CD4-positive, alpha-beta T cell treated with Interleukin-15 for 4 hours (primary cell): Measurements from ENCODE around the gene CCNQ.

Experiments
- DNase-seq: peaks from one replicate; pipeline ENCODE4 v3.0.0-alpha.2; 2020; ENCODE audit warnings: low spot score

Gene CCNQ

GRCh38 chrX:153637121-153638040 lies 38.4 kb upstream of the CCNQ start:
- DNase-seq = no peak

- no peak for DNase-seq
These were observed 37.8 kb upstream of the CCNQ start for GRCh38 chrX:153636716-153637115.

- DNase-seq = peak; percentile 9
These were observed 37.1 kb upstream of the CCNQ start for GRCh38 chrX:153635788-153636668.

DNA sequence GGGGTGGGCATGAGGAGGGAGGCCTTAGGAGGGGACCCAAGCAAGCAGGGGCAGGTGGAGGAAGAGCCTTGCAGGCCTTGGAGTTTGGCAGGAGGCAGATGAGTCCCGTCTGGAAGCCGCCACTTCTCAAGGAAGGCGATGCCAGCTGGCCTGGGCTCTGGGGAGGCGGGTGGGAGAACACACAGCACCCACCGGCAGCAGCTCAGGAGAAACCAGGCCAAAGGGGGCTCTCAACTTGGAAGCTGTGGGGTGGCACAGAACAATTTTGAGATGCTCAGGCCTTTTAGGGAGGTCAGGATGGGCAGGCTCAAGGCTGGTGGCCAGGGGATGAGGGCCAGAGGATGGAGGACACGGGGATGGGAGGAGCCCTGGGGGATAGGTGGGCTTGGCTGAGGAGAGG lies 36.4 kb upstream of the CCNQ start:
- no peak for DNase-seq

DNA sequence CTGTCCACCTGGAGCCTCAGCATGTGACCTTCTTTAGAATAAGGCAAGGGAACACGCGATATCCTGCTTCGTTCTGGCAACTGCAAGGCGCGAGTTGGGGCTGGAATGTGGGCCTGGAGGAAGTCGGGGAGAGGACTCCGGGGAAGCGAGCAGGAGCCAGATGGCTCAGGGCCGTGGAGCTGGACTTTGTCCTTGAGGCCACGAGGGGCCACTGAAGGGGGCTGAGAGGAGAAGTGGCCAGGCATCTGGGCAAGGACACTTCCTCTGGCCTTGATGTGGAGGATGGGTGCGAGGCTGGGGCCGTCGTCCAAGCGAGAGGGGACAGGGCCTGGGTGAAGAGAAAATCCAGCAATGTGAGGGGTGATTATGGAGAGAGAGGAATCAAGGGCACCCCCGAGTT lies 35.9 kb upstream of the CCNQ start:
- no peak for DNase-seq

GRCh38 chrX:153634236-153634635 lies 35.3 kb upstream of the CCNQ start:
- no peak for DNase-seq

DNA sequence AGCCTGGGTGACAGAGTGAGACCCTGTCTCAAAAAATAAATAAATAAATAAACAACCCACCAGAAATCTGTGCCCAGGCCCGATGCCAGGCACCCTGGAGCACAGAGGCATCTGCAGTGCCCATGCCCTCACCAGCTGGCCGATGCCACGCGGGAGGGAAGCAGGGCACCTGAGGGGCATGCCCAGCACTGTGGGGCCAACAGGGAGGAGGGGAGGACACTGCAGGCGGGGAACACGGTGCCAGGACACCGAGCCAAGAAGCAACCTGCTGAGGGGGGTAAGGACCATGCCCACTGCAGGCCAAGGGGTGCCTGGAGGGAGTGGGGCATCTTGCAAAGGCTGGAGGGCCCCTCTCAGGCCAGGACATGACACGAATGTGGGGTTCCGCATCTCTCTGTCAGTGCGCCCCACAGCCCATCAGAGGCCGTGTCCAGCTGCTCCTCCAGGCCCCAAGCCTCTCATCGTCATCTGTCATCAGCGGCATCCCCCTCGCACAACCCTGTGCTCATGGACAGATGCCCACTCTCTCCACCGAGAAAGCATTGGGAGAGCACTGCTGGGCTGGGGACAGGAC lies 34.8 kb upstream of the CCNQ start:
- no peak for DNase-seq

DNA sequence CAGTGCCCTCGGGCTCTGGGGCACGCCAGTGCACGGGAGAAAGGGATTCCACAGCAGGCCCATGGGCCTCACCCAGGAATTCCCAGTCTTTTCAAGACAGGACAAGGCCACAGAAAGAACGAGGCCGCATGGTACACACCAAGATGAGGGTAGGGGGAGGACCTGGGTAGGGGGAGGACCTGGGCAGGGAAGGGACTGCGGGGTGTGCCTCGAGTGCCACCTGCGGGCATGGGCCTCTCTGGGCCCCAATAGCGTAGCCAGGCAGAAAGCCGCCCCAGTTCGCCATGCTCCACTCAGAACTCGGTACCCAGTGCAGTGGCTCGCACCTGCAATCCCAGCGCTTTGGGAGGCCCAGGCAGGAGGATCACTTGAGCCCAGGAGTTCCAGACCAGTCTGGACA lies 34.1 kb upstream of the CCNQ start:
- DNase-seq = no peak

DNA sequence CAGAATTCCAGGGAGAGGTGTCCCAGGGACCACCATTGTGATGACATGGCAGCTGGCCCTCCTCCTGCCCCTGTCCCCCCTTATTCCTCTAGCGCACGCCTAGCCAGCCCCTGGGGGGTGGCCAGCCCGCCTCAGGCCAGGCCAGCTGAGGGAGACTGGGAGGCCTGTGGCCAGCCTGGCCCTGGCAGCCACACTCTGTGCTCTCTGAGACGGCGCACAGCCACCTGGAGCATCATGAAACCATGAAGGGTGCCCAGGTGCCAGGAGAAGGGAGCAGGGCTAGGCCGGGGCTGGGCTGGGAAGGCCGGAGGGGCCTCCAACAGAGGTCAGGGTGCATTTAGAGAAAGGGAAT lies 33.6 kb upstream of the CCNQ start:
- DNase-seq = no peak

DNA sequence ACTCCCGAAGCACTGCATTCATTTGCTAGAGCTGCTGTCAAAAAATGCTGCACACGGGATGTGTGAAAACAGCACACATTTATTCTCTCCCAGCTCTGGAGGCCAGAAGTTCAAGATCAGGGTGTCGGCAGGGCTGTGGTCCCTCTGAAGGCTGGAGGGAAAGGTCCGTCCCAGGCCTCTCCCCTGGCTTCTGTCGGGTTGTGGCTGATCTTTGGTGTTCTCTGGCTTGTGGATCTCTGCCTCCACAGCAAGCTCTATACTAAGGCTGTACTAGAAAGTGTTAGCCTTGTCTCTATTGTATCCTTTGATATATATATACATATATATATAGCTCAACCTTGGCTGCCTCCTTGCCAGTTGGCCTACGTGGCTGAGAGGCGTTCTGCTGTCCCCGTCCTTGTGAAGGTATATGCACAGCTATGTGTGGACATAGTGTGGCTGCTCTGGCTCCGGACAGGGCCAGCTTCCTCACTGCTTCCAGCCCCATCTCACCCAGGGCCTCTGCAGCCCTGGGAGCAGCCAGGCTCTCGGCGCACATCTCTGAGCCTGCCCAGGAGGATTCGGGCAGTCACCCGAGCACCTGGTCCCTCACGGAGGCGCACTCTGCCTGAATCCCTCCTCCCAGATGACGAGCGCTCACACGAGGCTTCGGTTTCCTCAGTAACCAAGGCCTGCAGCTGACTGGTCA lies 33.1 kb upstream of the CCNQ start:
- no peak for DNase-seq

DNA sequence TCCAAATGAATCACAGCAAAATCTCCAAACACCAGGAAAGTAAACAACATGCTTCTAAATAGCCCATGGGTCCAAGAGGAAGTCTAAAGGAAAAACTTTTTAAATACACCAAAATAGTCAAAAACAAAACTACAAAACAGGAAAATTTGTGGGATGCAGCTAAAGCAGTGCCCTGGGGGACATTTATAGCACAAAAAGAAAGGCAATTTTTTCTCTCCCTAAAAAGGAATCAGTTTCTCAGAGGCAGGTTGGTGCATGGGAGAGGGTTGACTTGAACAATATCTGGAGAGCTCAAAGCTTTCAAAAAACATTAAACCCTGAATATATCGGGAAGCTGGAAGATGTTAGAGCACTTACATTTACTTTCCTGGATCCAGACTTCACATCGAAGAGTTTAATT lies 32.4 kb upstream of the CCNQ start:
- no peak for DNase-seq

DNA sequence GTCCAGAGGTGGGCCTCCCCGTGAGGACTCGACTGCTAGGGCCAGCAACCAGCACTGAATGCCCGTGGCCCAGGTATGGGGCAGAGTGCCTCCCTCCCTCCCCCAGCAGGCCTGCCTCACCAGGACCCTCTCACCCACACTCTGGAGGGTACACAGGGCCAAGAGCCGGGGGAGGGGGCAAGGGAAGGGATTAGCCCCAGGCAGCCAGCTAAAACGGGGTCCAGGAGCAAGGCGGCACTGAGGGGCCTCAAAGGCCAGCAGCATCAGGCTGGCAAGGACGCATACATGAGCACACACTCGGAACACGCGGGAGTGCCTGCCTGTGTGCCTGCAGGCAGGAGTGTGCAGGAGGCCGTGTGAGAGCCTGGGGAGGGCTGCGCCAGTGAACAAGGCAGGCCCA lies 29.7 kb upstream of the CCNQ start:
- DNase-seq = no peak

- no peak for DNase-seq
These were observed 29.2 kb upstream of the CCNQ start for GRCh38 chrX:153628129-153628528.

DNA sequence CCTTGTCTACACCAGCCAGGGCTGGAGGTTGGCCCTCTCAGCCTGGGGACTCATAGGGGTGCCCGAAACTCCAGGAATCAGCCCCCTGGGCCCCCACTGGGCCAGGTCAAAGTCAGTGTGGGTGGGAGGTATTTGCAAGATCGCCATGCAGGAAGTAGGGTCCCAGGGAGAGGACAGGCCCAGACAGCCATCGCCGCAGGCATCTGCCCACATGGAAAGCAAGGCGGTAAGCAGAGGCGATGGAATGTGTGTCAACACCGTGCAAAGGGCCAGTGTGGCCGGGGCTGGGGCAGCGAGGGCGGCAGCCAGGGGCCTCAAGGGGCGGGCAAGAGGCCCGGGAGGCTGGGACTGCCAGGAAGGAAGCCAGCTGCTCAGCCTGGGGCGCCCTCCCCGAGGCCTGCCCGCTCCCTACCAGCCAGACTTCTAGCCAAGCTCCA lies 28.8 kb upstream of the CCNQ start:
- DNase-seq = no peak

DNA sequence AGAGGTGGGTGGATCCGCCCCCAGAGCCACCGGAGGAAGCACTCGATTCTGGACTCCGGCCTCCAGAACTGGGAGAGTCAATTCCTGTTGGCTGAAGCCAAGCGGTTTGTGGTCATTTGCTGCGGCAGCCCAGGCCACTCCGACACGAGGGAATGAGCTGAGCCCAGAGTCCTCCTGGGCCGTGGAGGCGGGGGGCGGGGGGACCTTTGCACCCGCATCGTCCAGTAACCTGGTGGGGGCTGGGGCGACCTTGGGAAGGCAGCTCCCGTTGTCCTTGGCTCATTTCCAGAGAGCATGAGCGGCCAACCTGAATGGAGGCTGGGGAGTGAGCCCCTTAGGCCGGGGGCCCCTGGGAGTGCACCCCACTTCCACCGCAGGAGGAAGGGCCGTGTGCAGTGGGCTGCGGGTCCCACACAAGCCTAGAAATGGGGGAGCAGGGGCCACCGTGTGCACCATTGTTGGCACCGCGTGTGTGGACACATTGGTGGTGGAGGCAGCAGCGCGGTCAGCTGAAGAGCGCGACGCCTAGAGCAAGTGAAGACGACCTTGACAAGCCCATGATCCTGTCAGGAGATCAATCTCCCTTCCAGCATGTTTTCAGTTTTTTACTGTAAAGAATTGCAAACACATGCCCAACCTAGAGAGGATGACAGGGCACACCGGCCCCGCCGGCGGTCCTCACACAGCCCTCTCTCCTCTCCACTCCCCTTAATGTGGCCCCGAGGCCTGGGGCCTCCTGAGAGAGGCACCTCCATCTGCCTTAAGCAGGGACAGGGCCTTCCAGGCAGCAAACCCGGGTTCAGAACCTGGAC lies 28.1 kb upstream of the CCNQ start:
- DNase-seq = no peak

DNA sequence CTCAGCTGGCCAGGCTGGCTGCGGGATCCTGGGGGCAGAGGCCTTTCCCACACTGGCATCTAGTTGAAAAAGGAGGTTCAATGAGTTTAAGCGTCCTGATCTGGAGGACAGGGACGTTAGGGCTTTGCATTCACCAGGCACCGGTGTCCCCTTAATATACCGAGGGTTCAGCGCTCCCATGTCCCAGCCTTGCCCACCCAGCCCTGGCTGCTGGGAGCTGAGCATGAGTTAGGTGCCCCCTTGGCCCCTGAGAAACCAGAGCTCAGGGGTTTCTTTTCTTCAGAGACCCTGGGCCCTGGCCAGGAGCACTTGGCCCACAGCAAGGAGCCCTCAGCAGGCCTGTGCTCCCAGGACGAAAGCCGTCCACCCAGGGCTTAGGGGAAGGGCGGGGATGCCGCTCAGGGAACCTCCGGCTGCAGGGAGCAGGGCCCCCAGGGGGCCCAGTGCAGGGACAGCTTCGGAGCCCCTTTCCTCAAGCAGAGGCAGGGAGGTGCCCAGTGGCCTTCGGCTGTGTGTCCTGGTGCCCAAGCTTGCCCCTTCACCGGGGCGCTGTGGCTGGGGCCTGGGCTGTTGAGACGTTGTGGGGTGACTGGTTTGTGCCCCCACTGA lies 27.2 kb upstream of the CCNQ start:
- DNase-seq = no peak

- DNase-seq = no peak
These were observed 26.5 kb upstream of the CCNQ start for GRCh38 chrX:153625271-153626024.

DNA sequence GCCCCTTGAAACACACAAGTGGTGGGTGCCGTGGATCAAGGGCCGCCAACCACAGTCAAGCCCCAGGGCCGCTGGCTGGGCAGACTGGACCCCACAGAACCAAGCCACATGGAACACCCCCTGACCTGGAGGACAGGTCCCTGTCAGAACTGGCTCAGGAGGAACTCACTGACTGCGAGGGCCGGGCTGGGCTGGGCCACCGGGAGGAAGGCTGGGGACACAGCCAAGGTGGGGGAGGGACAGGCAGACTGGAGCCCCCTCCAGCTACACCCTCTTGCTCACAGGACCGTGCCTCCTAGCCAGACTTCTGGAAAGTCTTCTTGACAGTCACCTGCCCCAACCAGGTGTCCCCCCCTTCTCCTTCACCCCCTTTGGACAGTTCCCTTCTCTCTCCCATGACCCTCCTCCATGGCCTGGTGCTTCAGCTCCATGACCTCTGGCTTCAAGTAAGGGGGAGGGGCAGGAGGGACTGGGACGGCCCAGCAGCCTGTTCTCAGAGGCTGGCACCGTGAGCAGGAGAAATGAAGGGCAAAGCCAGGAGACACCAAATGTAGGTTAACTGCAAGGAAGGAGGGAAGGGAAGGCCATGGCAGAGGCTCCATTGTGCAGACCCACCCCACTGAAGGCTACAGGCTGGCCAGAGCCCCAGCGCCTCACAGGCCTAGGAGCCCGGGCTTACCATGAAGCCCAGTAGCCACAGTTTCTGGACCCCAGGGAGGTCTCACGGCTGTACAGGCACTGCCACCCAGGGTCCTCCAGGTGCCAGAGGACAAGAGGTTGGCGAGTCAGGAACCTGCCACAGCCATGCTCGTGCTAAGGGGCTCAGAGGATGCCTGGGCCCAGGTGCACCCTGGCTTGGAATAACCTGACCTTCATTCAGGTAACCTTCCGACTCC lies 25.5 kb upstream of the CCNQ start:
- DNase-seq = no peak
